HG03060 (cell line): Measurements from ENCODE around the gene LGR4.

ENCODE experiments used
- ATAC-seq: cut with Tn5 transposase; IDR thresholded peaks from one replicate; pipeline ENCODE4 v1.9.1; 2021; ENCODE audit warnings: low read depth, moderate number of reproducible peaks; ENCODE audit not compliant: unreplicated experiment

LGR4 gene

DNA sequence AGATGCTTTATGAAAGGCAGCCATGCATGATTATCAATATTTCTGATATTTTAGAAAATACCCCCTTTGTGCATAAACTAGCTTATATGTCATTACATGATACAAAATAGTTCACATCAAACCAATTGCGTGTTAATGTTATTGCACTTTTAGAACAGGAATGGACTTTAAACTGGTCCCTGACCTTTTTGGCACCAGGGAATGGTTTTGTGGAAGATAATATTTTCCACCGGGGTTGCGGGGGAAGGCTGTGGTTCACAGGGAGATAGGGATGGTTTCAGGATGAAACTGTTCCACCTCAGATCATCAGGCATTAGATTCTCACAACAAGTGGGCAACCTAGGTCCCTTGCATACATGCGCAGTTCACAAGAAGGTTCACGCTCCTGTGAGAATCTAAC is 16.5 kb upstream of the LGR4 start:
- no peak for ATAC-seq

DNA sequence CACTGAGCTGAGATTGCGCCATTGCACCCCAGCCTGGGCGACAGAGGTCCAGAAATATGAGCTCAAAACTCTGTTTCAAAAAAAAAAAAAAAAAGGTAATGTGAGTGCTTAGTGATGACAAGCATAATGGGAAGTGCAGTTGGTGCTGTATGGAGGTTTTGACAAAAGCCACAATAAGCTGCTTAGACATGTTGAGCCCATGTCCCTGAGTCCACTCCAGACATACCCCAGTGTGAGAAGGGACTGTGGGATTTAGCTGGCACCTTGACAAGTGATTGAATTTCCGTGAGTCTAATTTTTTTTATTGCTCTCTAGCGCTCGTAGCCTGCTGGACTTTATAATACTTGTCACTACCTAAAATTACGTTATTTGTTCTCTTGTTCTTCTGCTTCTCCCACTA is 15.1 kb upstream of the LGR4 start:
- no peak for ATAC-seq

DNA sequence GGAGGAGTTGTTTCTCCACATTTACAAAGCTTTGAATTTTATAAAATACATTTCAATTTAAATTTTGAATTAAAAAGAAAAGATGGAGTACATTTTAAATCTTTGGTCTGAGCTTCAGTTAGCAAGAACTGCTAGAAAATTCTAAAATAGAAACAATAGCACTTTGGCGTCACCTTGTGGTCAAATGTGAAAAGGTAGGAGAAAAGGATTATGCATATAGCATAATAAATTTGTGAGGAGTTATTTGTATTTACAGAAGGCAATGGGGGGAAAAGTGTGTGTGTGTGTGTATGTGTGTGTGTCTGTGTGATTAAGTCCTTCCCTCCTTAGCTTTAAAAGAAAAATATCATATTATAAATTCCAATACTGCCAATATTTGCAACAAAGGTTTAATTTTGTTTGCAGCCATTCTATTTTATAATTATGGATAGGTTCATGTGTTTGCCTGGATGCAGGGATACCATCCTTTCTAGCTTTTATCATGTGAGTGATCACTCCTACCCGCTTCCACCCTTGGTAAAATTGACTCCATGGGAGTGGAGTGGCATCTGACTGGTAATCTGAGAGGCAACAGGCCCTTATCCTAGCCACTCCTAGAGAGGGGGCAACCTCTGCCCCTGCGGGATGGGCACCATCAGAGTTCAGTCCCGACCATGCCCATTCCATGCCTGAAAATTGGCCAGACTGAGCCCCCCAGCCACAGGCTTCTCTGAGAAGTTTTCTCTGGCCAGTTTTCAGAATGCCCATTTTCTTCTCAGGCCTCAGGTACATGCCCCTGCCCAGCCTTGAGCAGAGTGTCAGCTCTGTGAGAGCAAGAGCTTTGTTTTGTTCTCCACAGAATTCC is 13.6 kb upstream of the LGR4 start:
- ATAC-seq: no peak

DNA sequence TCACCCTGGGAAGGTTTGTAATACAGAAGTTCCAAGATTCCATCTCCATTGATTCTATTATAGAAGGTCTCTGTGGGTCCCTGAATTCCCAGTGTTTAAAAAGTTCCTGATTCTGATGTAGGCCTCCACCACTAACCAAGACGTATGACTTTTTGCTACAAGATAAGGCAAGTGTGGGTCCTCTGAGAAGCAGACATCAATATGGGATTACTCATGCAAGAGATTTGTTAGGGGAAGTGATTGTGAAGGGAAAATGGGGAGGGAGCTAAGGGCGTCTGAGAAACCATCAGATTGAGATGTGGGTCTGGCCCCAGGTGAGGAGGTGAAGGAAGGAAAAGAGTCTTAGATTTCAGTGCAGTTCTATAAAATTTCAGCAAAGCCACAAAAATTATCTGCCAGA is 10.2 kb upstream of the LGR4 start:
- no peak for ATAC-seq

DNA sequence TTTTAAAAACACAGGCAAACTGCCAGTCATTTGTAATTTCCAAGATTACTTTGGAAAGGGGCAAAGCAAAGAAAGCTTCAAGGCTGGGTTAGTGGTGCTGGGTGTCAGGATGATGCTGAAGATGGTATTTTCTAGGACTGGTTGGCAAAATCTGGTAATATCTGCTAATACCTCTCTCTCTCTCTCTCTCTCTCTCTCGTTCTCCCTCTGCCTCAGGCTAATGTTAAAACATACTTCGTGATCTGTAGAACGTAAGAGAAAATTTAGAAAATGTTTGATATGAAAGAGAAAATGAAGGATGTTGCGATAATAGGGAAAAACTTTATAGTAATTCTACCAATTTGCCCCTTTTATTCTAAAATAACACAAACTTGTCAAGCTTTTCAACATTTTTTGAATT is 9.4 kb upstream of the LGR4 start:
- no peak for ATAC-seq

DNA sequence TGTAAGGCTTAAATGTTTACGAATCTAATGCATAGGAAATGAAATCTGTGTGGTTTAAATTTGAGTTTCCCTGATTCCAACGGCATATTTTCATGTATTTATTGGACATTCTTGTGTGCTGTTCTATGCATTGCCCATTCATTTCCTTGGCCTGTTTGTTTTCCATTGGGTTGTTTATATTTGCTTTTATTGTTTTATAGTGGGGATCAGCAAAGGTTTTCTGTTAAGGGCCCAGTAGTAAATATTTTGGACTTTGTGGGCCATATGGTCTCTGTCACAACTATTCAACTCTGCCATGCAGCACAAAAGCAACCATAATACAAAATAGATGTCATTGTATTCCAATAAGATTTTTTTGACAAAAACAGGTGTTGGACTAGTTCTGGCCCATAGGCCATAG is 5.2 kb upstream of the LGR4 start:
- no peak for ATAC-seq

DNA sequence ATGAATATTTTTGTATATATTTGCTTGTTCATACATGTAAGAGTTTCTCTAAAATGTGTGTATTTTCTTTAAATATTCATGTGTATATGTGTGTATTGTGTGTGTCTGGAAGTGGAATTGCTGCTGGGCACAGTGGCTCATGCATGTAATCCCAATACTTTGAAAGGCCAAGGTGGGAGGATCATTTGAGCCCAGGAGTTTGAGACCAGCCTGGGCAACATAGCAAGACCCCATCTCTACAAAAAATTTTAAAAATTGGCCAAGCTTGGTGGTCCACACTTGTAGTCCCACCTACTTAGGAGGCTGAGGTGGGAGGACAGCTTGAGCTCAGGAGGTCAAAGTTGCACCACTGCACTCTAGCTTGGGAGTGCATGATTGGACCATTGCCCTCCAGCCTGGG is 4.7 kb upstream of the LGR4 start:
- ATAC-seq: no peak

DNA sequence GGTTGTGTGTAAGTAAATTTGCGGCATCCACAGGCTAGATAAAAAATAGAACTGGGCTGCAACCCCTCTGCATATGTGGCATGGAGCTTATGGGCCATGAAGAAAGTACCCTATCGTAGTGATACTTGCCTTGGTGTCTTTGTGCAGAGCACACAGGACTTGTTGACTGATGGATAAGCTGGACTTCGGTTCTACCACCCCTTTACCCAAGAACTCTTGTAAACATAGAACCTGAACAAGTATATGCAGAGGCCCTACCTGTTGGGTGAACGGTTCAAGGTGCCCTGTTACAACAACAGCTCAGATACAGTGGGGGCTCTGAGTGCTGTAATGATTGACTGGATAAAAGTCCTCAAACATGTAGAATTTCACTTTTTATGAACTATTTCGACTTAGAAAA is 3.0 kb upstream of the LGR4 start:
- no peak for ATAC-seq

DNA sequence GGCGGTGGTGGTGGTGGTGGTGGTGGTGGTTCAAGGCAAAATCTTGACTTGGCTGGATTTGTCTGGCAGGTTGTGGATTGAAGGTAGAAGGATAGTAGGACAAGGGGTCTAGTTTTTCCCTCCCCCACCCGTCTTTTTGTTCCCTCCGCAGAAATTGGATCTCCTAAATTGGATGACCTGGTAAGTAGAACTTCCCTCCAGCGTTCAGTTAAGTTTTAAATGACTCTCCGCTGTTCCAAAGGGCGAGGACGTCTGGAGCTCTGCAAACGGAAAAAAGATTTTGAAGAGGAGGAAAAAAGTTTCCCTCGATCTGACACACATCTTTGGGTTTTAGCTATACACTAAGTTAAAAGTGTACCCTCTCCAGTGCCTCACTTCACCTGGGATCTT is 422 bp upstream of the LGR4 start:
- no peak for ATAC-seq

DNA sequence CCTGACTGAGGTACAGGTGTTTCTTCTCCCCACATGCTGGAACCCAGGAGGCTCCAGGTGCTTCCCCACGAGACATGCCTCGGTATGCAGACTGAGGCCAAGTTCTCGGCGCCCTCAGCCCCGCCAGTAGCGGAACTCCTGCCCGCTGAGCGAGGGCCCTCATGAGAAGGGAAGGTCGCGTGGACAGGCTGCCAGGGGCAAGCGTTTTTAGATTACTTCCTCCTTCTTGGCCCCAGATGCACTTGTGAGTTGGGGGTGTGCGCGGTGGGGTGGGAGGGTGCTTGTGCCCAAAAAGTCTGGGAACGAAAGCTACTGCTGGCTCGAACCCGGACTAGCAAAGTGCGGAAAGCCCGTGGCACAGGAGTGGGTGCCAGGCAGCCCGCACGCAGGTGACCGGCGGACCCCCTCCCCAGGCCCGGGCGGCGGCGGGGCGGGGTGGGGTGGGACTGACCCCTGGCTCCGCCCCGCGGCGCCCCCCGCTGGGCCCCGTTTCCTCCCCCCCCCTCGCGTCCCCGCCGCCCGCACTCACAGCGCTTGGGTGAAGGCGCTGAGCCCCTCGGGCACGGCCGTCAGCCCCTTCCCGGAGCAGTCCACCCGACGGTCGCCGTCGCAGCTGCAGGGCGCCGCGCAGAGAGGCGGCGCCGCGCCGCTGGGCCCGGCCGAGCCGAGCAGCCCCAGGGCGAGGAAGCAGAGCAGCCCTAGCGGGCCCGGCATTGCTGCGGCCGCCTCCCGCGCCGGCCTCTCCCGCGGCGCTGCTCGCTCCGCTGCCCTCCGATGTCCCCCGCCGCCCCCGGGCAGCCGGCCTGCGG is 797 bp downstream of the LGR4 start:
- ATAC-seq: no peak

DNA sequence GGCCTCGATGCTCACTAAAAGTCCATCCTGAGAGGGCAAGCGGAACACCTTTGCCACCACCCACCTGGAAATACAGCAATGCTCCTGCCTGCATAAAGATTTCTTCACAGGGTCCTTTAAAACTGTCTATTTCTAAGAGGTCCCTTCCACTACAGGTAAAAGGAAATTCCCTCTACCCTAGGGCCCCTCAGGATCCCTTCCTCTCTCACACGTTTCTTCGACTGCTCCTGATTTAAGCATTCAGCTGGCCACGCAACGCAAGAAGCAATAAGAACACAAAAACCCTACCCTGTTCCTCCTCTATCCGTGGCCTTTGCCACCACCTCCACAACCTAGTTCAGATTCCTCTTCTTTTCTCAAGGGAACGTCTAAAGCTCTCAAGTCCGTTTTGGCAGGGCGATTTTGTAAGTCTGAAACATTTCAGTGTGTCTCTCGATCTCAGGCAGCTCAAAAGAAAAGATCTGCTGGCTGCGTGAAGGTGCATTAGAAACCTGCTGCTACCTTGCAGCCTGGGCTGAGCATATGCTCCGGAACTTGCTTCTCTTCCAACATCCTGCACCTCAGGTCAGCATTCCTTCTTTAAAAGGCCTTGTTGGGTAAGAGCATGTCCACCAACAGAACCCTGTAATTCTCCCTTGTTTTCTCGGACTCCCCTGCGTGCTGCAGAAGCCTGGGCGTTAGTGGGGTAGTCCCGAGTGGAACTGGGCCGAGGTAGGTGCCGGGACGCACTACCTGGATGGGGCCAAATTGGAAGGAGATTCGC is 1.6 kb downstream of the LGR4 start:
- ATAC-seq: no peak

DNA sequence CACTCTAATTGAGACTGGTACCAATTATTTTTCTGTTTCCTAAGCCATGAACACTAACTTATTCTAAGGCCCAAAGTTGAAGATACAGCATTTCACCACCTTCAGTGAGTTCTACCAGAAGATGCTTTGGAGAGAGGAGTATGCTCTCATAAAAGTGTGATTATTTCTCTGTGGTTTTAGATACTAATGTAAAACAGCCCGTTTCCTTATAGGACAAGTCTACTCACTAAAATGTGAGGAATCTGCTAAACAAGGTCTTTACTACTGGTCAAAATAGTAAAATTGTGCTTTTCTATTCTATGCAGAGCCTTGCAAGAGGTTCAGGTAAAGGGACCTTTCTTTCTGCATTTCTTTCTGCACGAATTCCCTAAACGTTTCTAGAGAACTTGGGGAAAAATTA is 2.4 kb downstream of the LGR4 start:
- ATAC-seq: no peak

DNA sequence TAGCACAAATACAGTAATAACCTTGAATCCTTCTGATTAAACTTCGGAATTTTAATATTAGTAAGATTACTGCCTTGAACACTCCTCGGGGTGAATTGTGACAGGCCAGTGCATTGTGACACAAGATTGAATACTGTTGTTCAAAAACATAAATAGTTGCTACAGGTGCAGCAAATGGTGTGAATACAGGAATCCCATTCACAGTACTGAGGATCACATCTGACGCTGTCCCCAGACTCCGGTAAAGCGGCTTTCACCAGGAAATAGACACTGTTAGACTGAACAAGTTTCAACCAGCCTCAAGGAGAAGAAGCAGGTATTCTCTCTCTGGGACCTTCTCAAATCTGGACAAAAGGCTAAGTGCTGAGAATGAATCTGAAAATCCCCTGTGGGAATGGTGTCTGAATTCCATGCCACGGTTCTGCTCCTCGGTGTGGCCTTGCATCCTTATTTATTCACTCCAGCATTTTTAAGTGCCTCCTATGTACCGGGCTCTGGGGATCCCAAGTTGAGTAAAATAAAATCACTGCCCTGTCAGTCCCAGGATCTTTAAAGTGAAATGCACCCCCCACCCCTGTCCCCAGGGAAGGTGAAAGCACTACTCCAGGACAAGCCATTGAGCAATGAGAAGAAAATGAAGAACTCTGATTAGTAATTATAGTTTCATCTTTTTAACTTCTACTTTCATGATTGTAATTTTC is 3.4 kb downstream of the LGR4 start:
- no peak for ATAC-seq

DNA sequence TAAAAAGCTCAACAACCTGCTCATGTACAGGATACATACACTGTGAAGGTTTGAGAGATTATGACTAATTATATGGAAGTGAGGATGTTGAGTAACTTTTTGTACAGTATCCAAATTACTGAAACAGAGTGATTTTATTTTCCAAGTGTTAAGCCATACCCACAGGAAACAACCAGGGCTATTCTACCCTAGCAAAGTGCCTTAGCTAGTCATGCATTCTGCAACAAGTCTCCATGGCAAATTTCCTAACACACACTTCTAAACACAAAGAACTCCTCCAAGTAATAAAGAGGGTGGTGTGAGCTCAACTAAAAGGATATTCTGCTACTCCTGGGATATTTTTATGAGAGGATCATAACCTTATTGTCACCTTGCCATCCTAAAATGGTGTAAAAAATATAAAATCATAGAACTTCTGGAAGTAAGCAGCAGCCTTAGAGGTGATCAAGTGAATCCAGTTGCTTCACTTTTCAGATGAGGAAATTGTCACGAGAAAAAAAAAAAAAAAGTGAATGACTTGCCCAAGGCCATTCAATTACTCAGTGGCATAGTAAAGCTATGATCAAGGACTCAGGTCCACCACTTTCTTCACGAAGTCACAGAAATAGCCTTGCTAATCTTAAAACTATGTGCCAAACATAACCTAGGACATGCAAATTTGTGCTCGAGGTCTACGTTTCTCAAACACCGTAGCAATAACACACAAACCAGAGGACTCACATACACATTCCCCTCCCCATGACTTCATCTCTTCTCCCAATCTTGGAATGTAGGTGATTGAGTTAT is 4.2 kb downstream of the LGR4 start:
- ATAC-seq: no peak

DNA sequence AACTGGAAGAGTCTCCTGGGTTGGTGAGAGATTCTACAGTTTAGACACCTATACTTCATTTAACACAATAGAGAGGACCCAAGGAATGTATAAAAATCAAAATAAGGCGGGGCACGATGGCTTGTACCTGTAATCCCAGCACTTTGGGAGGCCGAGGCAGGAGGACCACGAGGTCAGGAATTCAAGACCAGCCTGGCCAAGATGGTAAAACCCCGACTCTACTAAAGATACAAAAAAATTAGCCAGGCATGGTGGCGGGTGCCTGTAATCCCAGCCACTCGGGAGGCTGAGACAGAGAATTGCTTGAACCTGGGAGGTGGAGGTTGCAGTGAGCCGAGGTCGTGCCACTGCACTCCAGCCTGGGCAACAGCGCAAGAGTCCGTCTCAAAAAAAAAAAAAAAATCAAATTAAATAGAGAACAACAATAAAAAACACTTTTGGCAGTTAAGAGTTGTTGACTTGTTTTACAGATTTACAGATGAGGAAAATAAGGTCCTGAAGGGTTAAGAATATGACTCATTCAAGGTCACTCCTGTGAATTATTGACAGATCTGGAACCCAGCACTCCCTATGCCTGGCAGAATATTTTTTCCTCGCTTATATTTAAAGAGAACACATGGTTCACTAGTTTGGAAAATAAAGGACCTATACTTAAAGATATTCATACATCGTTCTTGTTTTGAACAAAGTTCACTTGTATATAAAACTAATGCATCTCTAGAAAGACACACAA is 5.2 kb downstream of the LGR4 start:
- no peak for ATAC-seq

DNA sequence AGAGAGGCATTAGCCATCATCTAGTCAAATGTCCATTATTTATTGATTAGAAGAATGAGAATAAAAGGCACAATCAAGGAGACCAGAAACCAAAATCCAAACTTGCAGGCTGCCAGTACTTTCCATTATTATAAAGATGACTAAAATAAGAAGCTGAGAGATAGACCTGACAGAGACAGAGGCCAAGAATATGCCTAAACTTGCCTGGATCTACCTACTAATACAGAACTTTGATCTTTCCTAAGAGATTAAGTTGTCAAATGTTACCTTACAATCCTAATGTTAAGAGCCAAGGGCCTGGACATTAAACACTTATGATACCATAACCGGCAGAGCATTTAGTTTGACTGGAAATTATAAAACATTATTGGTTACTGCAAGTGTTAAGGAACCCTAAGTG is 6.2 kb downstream of the LGR4 start:
- ATAC-seq: no peak

DNA sequence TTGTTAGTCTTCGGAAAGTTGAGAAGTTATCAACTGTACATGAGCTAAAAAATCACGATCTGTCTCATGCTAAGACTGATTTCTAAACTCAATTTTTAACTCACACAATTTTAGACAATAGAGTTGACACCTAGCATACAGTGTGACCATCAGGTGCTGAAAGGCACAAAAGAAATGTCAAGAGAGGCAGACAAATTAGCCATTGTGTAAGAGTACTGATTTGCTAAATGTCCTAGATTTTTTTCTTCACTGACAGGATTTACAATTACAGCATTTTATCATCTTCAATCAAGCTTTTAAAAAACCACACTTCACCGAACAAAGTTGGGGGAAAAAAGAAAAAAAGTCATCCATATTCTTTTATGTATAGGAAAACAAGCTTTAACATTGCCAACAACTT is 7.0 kb downstream of the LGR4 start:
- ATAC-seq: no peak

DNA sequence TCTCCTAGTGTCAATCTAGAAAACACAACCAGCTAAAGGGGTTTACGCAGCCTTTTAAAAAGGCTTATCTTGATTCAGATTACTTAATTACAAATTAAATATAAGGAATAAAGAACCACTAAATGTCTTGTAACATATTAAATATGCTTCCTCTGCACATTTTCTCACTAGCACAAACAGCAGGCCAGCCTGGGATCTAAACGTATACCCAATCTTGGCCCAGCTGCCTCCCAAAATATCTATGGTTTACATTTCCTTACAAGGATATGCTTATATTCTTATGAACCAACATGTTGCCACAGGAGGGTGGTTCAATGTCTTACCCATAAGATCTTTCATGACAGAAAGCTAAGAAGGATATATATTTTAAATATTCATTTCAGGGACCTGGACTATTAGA is 7.7 kb downstream of the LGR4 start:
- no peak for ATAC-seq

DNA sequence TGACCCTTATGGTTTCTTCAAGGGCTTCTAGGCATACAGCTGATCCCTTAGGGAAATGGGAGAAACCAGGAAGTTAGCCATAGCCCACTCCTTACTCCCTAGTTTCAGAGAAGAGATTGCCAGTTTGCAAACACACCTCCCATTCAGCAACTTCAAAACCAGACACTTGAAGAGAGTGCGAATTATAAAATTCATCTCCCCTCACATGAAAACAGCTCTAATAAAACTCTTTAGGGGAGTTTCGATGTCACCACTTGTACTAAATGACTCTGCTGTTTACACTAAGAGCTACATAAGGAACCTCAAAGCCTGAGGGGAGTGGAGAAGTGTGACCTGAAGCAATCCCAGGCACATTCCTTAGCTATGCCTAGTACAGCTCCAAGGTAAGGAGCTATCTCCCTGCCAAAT is 8.3 kb downstream of the LGR4 start:
- no peak for ATAC-seq
